ENCODE results near the gene ZBTB38.
A peak's percentile ranks its signal among the peaks of the same experiment; 100 is the strongest.

The ZBTB38 gene

GRCh38 chr3:141356046-141356445 lies 12.3 kb upstream of the ZBTB38 start:
- TF ChIP-seq POLR2A (IDR thresholded peaks at IDR 0.05; ENCODE audit: extremely low read depth, insufficient read length): no peak
- TF ChIP-seq CTCF (IDR thresholded peaks at IDR 0.05; ENCODE audit: low read depth, low read length): no peak
- no peak for TF ChIP-seq MYC (IDR thresholded peaks at IDR 0.05; ENCODE audit: low read depth, low read length)
- no peak for TF ChIP-seq MAX (IDR thresholded peaks at IDR 0.05; ENCODE audit: low read depth, low read length)
- DNase-seq (ENCODE audit: low read depth): no peak
- H3K4me3 ChIP-seq (ENCODE audit: low read depth, low read length): no peak overlapping the region

GRCh38 chr3:141360888-141361598 lies 7.3 kb upstream of the ZBTB38 start:
- peak; percentile 42 for DNase-seq (ENCODE audit: low read depth)
- TF ChIP-seq POLR2A (IDR thresholded peaks at IDR 0.05; ENCODE audit: extremely low read depth, insufficient read length) (no peak), CTCF (IDR thresholded peaks at IDR 0.05; ENCODE audit: low read depth, low read length) (peak; percentile 56)
- no peak overlapping the region for H3K4me3 ChIP-seq (ENCODE audit: low read depth, low read length)

- no peak overlapping the region for H3K4me3 ChIP-seq (ENCODE audit: low read depth, low read length)
- TF ChIP-seq MAX (IDR thresholded peaks at IDR 0.05; ENCODE audit: low read depth, low read length) (no peak), POLR2A (IDR thresholded peaks at IDR 0.05; ENCODE audit: extremely low read depth, insufficient read length) (no peak), MYC (IDR thresholded peaks at IDR 0.05; ENCODE audit: low read depth, low read length) (no peak), CTCF (IDR thresholded peaks at IDR 0.05; ENCODE audit: low read depth, low read length) (no peak)
- DNase-seq (ENCODE audit: low read depth): no peak
Observed at GRCh38 chr3:141362736-141363135, 5.6 kb upstream of the ZBTB38 start.

- no peak overlapping the region for H3K4me3 ChIP-seq (ENCODE audit: low read depth, low read length)
- TF ChIP-seq MAX (IDR thresholded peaks at IDR 0.05; ENCODE audit: low read depth, low read length) (no peak), MYC (IDR thresholded peaks at IDR 0.05; ENCODE audit: low read depth, low read length) (no peak), POLR2A (IDR thresholded peaks at IDR 0.05; ENCODE audit: extremely low read depth, insufficient read length) (no peak), CTCF (IDR thresholded peaks at IDR 0.05; ENCODE audit: low read depth, low read length) (no peak)
- no peak for DNase-seq (ENCODE audit: low read depth)
Observed at GRCh38 chr3:141365201-141365600, 3.1 kb upstream of the ZBTB38 start.

GRCh38 chr3:141366285-141367037 lies 1.8 kb upstream of the ZBTB38 start:
- no peak for DNase-seq (ENCODE audit: low read depth)
- no peak overlapping the region for H3K4me3 ChIP-seq (ENCODE audit: low read depth, low read length)

More at GRCh38 chr3:141366285-141367037, 1.8 kb upstream of the ZBTB38 start:
- TF ChIP-seq MAX (IDR thresholded peaks at IDR 0.05; ENCODE audit: low read depth, low read length) (no peak), MYC (IDR thresholded peaks at IDR 0.05; ENCODE audit: low read depth, low read length) (no peak), CTCF (IDR thresholded peaks at IDR 0.05; ENCODE audit: low read depth, low read length) (no peak), POLR2A (IDR thresholded peaks at IDR 0.05; ENCODE audit: extremely low read depth, insufficient read length) (no peak)

Measured in NB4 (cell line).